CD4-positive, alpha-beta T cell (primary cell): ENCODE measurements around the gene GALNT2. TPM values are rescaled to one million over a fixed set of nuclear protein-coding genes. Genes with fewer than 3 reads are reported as not detected.

Source experiments
- ATAC-seq: fragments of 200-7000 bp; cut with Tn5 transposase; one replicate; pipeline ENCODE4 v1.10.0; 2022; ENCODE audit warnings: mild to moderate bottlenecking; ENCODE audit not compliant: poor library complexity
- CTCF ChIA-PET: fragments of 350-600 bp; sonication (Branson Sonifier 250); formaldehyde crosslinking; loops from one replicate; lab custom pipeline; 2021; ENCODE audit warnings: antibody characterized with exemption, inconsistent platforms; lab: Charles Lee
- POLR2A ChIA-PET: fragments of 350-600 bp; sonication (Branson Sonifier 250); formaldehyde crosslinking; loops from one replicate; lab custom pipeline; 2021; ENCODE audit warnings: antibody characterized with exemption, inconsistent platforms; lab: Charles Lee
- DNase-seq, 14 experiments: peaks; one replicate each; pipeline ENCODE4 v3.0.0-alpha.2; 2013 to 2020; ENCODE audit warnings: mixed read lengths in 2 of 14
- H3K27ac ChIP-seq, 2 donors: one replicate each; pipeline versions ENCODE4 v1.5.1 to v1.7.0; 2013; ENCODE audit warnings: low read length in 2 of 2, low read depth in 1 of 2, mild to moderate bottlenecking in 1 of 2
- H3K27me3 ChIP-seq, 2 experiments: 1 replicate in 1 of 2; 2 replicates in 1 of 2; pipeline versions ENCODE4 v1.6.1 to v1.7.0; 2013; ENCODE audit warnings: low read length in 2 of 2, control low read depth in 1 of 2, mild to moderate bottlenecking in 1 of 2, moderate library complexity in 1 of 2; ENCODE audit not compliant: insufficient read depth in 2 of 2, control insufficient read depth in 1 of 2
- H3K36me3 ChIP-seq: one replicate; pipeline ENCODE4 v1.6.1; 2013; ENCODE audit warnings: low read length, control low read depth; ENCODE audit not compliant: insufficient read depth
- H3K4me1 ChIP-seq: one replicate; pipeline ENCODE4 v1.6.1; 2013; ENCODE audit warnings: low read length, control low read depth; ENCODE audit not compliant: insufficient read depth
- H3K4me3 ChIP-seq: one replicate; pipeline ENCODE4 v1.5.1; 2013; ENCODE audit warnings: mild to moderate bottlenecking, low read length, moderate library complexity
- H3K9me3 ChIP-seq, 2 experiments: 1 replicate in 1 of 2; 2 replicates in 1 of 2; pipeline versions ENCODE4 v1.6.1 to v1.7.0; 2013; ENCODE audit warnings: low read length in 2 of 2, mild to moderate bottlenecking in 2 of 2, control low read depth in 1 of 2, moderate library complexity in 1 of 2; ENCODE audit not compliant: control insufficient read depth in 1 of 2, insufficient read depth in 1 of 2
- H3K27ac Mint-ChIP-seq: one replicate; pipeline ENCODE4 v1.8.0; 2020; ENCODE audit warnings: mixed read lengths
- H3K27me3 Mint-ChIP-seq: one replicate; pipeline ENCODE4 v1.8.0; 2021; ENCODE audit warnings: mixed read lengths
- H3K36me3 Mint-ChIP-seq: one replicate; pipeline ENCODE4 v1.8.0; 2021; ENCODE audit warnings: low read depth, mixed read lengths
- H3K4me1 Mint-ChIP-seq: one replicate; pipeline ENCODE4 v1.8.0; 2021; ENCODE audit warnings: low read depth, mixed read lengths
- H3K4me3 Mint-ChIP-seq: one replicate; pipeline ENCODE4 v1.8.0; 2020; ENCODE audit warnings: mild to moderate bottlenecking, mixed read lengths
- H3K9me3 Mint-ChIP-seq: one replicate; pipeline ENCODE4 v1.8.0; 2020; ENCODE audit warnings: mixed read lengths
- CTCF ChIP-seq: fragments of 200-600 bp; IDR thresholded peaks from one replicate; pipeline ENCODE4 v1.8.0; 2022; ENCODE audit warnings: antibody characterized with exemption, mild to moderate bottlenecking
- intact Hi-C, 2 experiments: fragments of 100-400 bp; cut with DNase I in 1 of 2; cut with micrococcal nuclease in 1 of 2; formaldehyde crosslinking; loops; one replicate each; pipeline versions ENCODE4 v1.15.1 to v1.9.0; 2023 to 2025; cut with DNase I, micrococcal nuclease
- total RNA-seq, 174 experiments: library from RNA in 2 of 174; stranded (reverse) in 2 of 174; gene quantifications; one replicate each; pipeline ENCODE4 v1.2.3 and lab custom pipeline; 2021 to 2026

The GALNT2 gene
- total RNA-seq, 2 experiments from 2014 or later = 11.0 to 11.4 TPM

GRCh38 chr1:230057100-230057499 is 9.9 kb upstream of the GALNT2 start:
- H3K27me3 Mint-ChIP-seq = no peaks in the 10 kb centered on the region
- no peak overlapping the region for H3K27ac Mint-ChIP-seq
- H3K36me3 ChIP-seq = no peaks in the 10 kb centered on the region
- TF ChIP-seq CTCF = no peak
- H3K4me3 ChIP-seq = no peak overlapping the region
- DNase-seq (no peak), ATAC-seq (no peak)
- ChIA-PET CTCF (no interaction called here), POLR2A (no interaction called here)
- H3K4me3 Mint-ChIP-seq = no peak overlapping the region
- intact Hi-C loops = no loop called here
- H3K27me3 ChIP-seq = peaks cover 0 to 2% of the 10 kb centered on the region in 2 experiments
- H3K36me3 Mint-ChIP-seq = no peaks in the 10 kb centered on the region
- no peak overlapping the region for H3K27ac ChIP-seq
- H3K9me3 Mint-ChIP-seq = peaks cover 2% of the 10 kb centered on the region
- H3K9me3 ChIP-seq = no peaks in the 10 kb centered on the region
- H3K4me1 Mint-ChIP-seq = no peaks in the 10 kb centered on the region
- H3K4me1 ChIP-seq = no peaks in the 10 kb centered on the region

- ChIA-PET POLR2A (no interaction called here), CTCF (no interaction called here)
- no peak for DNase-seq
- no peaks in the 10 kb centered on the region for H3K36me3 Mint-ChIP-seq
- H3K27ac ChIP-seq = no peak overlapping the region
- H3K4me3 Mint-ChIP-seq = no peak overlapping the region
- H3K27me3 Mint-ChIP-seq = no peaks in the 10 kb centered on the region
- ATAC-seq = no peak
- peaks cover 0 to 2% of the 10 kb centered on the region in 2 experiments for H3K27me3 ChIP-seq
- intact Hi-C loops = no loop called here
- no peaks in the 10 kb centered on the region for H3K9me3 ChIP-seq
- no peak overlapping the region for H3K4me3 ChIP-seq
- no peaks in the 10 kb centered on the region for H3K4me1 Mint-ChIP-seq
- no peaks in the 10 kb centered on the region for H3K36me3 ChIP-seq
- H3K9me3 Mint-ChIP-seq = peaks cover 4% of the 10 kb centered on the region
- H3K4me1 ChIP-seq = no peaks in the 10 kb centered on the region
- TF ChIP-seq CTCF = no peak
- no peak overlapping the region for H3K27ac Mint-ChIP-seq
These were observed 9.1 kb upstream of the GALNT2 start for GRCh38 chr1:230057681-230058565.

GRCh38 chr1:230058626-230059025 is 8.4 kb upstream of the GALNT2 start:
- Histone ChIP-seq H3K36me3 (no peaks in the 10 kb centered on the region), H3K9me3 (no peaks in the 10 kb centered on the region), H3K27me3 (peaks cover 0 to 2% of the 10 kb centered on the region in 2 experiments), H3K4me1 (no peaks in the 10 kb centered on the region), H3K4me3 (no peak overlapping the region), H3K27ac (no peak overlapping the region)
- H3K9me3 Mint-ChIP-seq = peaks cover 4% of the 10 kb centered on the region
- no peaks in the 10 kb centered on the region for H3K4me1 Mint-ChIP-seq
- ATAC-seq (no peak), DNase-seq (no peak)
- CTCF ChIA-PET = no interaction called here
- no peak overlapping the region for H3K27ac Mint-ChIP-seq
- intact Hi-C loops = no loop called here
- TF ChIP-seq CTCF = no peak
- H3K4me3 Mint-ChIP-seq = no peak overlapping the region
- H3K36me3 Mint-ChIP-seq = no peaks in the 10 kb centered on the region
- POLR2A ChIA-PET = no interaction called here
- no peaks in the 10 kb centered on the region for H3K27me3 Mint-ChIP-seq
